SK-N-MC (cell line): ENCODE results near the gene MMEL1.

Source experiments
- EZH2 ChIP-seq: fragments of 200-600 bp; sonication (generic); IDR thresholded peaks from one replicate; pipeline ENCODE4 v1.6.1; 2017; ENCODE audit warnings: antibody characterized with exemption
- POLR2AphosphoS5 ChIP-seq: IDR thresholded peaks from 2 replicates; pipeline ENCODE4 v1.6.1; 2012; ENCODE audit warnings: mild to moderate bottlenecking, low read depth, low read length, borderline replicate concordance

- TF ChIP-seq POLR2AphosphoS5 (no peak), EZH2 (no peak)
Measured at GRCh38 chr1:2544875-2545640, 87.8 kb downstream of the MMEL1 start.
